ENCODE results near the gene PPP1R11.

Gene PPP1R11

GRCh38 chr6:30093951-30094661, 27.1 kb downstream of the PPP1R11 start:
- Histone ChIP-seq H3K36me3 (ENCODE audit: control insufficient read depth, insufficient read depth, low read length) (no peaks in the 10 kb centered on the region), H3K27me3 (replicated peaks; ENCODE audit: control insufficient read depth, insufficient read depth, low read length, poor library complexity, severe bottlenecking) (peaks cover 11% of the 10 kb centered on the region), H3K4me3 (ENCODE audit: insufficient read depth, low read depth, low read length, poor library complexity, severe bottlenecking) (no peak overlapping the region), H3K4me1 (ENCODE audit: control insufficient read depth, insufficient read depth, low read length, poor library complexity, severe bottlenecking) (no peaks in the 10 kb centered on the region), H3K27ac (ENCODE audit: insufficient read depth, low read length, poor library complexity, severe bottlenecking) (no peak overlapping the region), H3K9me3 (ENCODE audit: control insufficient read depth, low read length) (no peaks in the 10 kb centered on the region)
- no peak for DNase-seq

- Histone ChIP-seq H3K9me3 (ENCODE audit: control insufficient read depth, low read length) (no peaks in the 10 kb centered on the region), H3K4me1 (ENCODE audit: control insufficient read depth, insufficient read depth, low read length, poor library complexity, severe bottlenecking) (peaks cover 17% of the 10 kb centered on the region), H3K36me3 (ENCODE audit: control insufficient read depth, insufficient read depth, low read length) (no peaks in the 10 kb centered on the region), H3K27ac (ENCODE audit: insufficient read depth, low read length, poor library complexity, severe bottlenecking) (no peak overlapping the region), H3K4me3 (ENCODE audit: insufficient read depth, low read depth, low read length, poor library complexity, severe bottlenecking) (no peak overlapping the region), H3K27me3 (replicated peaks; ENCODE audit: control insufficient read depth, insufficient read depth, low read length, poor library complexity, severe bottlenecking) (peaks cover 20% of the 10 kb centered on the region)
- DNase-seq = no peak
These were observed 29.8 kb downstream of the PPP1R11 start for GRCh38 chr6:30096829-30097228.

- Histone ChIP-seq H3K9me3 (ENCODE audit: control insufficient read depth, low read length) (no peaks in the 10 kb centered on the region), H3K27ac (ENCODE audit: insufficient read depth, low read length, poor library complexity, severe bottlenecking) (no peak overlapping the region), H3K27me3 (replicated peaks; ENCODE audit: control insufficient read depth, insufficient read depth, low read length, poor library complexity, severe bottlenecking) (peaks cover 14% of the 10 kb centered on the region), H3K36me3 (ENCODE audit: control insufficient read depth, insufficient read depth, low read length) (no peaks in the 10 kb centered on the region), H3K4me3 (ENCODE audit: insufficient read depth, low read depth, low read length, poor library complexity, severe bottlenecking) (no peak overlapping the region), H3K4me1 (ENCODE audit: control insufficient read depth, insufficient read depth, low read length, poor library complexity, severe bottlenecking) (peaks cover 29% of the 10 kb centered on the region)
- DNase-seq = no peak
These were observed 31.1 kb downstream of the PPP1R11 start for GRCh38 chr6:30097902-30098768.

GRCh38 chr6:30100154-30100553, 33.2 kb downstream of the PPP1R11 start:
- no peaks in the 10 kb centered on the region for H3K9me3 ChIP-seq (ENCODE audit: control insufficient read depth, low read length)
- H3K36me3 ChIP-seq (ENCODE audit: control insufficient read depth, insufficient read depth, low read length) = no peaks in the 10 kb centered on the region
- DNase-seq = no peak
- peaks cover 10% of the 10 kb centered on the region for H3K27me3 ChIP-seq (replicated peaks; ENCODE audit: control insufficient read depth, insufficient read depth, low read length, poor library complexity, severe bottlenecking)
- no peak overlapping the region for H3K27ac ChIP-seq (ENCODE audit: insufficient read depth, low read length, poor library complexity, severe bottlenecking)
- H3K4me3 ChIP-seq (ENCODE audit: insufficient read depth, low read depth, low read length, poor library complexity, severe bottlenecking) = no peak overlapping the region
- peaks cover 35% of the 10 kb centered on the region for H3K4me1 ChIP-seq (ENCODE audit: control insufficient read depth, insufficient read depth, low read length, poor library complexity, severe bottlenecking)

GRCh38 chr6:30100585-30101443, 33.8 kb downstream of the PPP1R11 start:
- H3K27me3 ChIP-seq (replicated peaks; ENCODE audit: control insufficient read depth, insufficient read depth, low read length, poor library complexity, severe bottlenecking) = peaks cover 10% of the 10 kb centered on the region

GRCh38 chr6:30101444-30102413, 34.7 kb downstream of the PPP1R11 start:
- peak overlapping the region; percentile 46 for H3K4me3 ChIP-seq (ENCODE audit: insufficient read depth, low read depth, low read length, poor library complexity, severe bottlenecking)
- no peak overlapping the region for H3K27ac ChIP-seq (ENCODE audit: insufficient read depth, low read length, poor library complexity, severe bottlenecking)
- no peaks in the 10 kb centered on the region for H3K36me3 ChIP-seq (ENCODE audit: control insufficient read depth, insufficient read depth, low read length)
- H3K27me3 ChIP-seq (replicated peaks; ENCODE audit: control insufficient read depth, insufficient read depth, low read length, poor library complexity, severe bottlenecking) = peaks cover 10% of the 10 kb centered on the region
- peaks cover 35% of the 10 kb centered on the region for H3K4me1 ChIP-seq (ENCODE audit: control insufficient read depth, insufficient read depth, low read length, poor library complexity, severe bottlenecking)
- peak; percentile 46 to 69 (median 56) for DNase-seq
- no peaks in the 10 kb centered on the region for H3K9me3 ChIP-seq (ENCODE audit: control insufficient read depth, low read length)

More at GRCh38 chr6:30100585-30101443, 33.8 kb downstream of the PPP1R11 start:
- H3K9me3 ChIP-seq (ENCODE audit: control insufficient read depth, low read length) = no peaks in the 10 kb centered on the region
- H3K36me3 ChIP-seq (ENCODE audit: control insufficient read depth, insufficient read depth, low read length) = no peaks in the 10 kb centered on the region
- peak overlapping the region; percentile 46 for H3K4me3 ChIP-seq (ENCODE audit: insufficient read depth, low read depth, low read length, poor library complexity, severe bottlenecking)
- H3K4me1 ChIP-seq (ENCODE audit: control insufficient read depth, insufficient read depth, low read length, poor library complexity, severe bottlenecking) = peaks cover 35% of the 10 kb centered on the region
- DNase-seq = no peak
- no peak overlapping the region for H3K27ac ChIP-seq (ENCODE audit: insufficient read depth, low read length, poor library complexity, severe bottlenecking)

GRCh38 chr6:30102414-30102969, 35.5 kb downstream of the PPP1R11 start:
- Histone ChIP-seq H3K27ac (ENCODE audit: insufficient read depth, low read length, poor library complexity, severe bottlenecking) (no peak overlapping the region), H3K9me3 (ENCODE audit: control insufficient read depth, low read length) (no peaks in the 10 kb centered on the region), H3K27me3 (replicated peaks; ENCODE audit: control insufficient read depth, insufficient read depth, low read length, poor library complexity, severe bottlenecking) (peaks cover 10% of the 10 kb centered on the region), H3K4me1 (ENCODE audit: control insufficient read depth, insufficient read depth, low read length, poor library complexity, severe bottlenecking) (peaks cover 35% of the 10 kb centered on the region), H3K36me3 (ENCODE audit: control insufficient read depth, insufficient read depth, low read length) (no peaks in the 10 kb centered on the region), H3K4me3 (ENCODE audit: insufficient read depth, low read depth, low read length, poor library complexity, severe bottlenecking) (peak overlapping the region; percentile 46)
- DNase-seq = no peak

GRCh38 chr6:30102970-30103871, 36.2 kb downstream of the PPP1R11 start:
- Histone ChIP-seq H3K4me3 (ENCODE audit: insufficient read depth, low read depth, low read length, poor library complexity, severe bottlenecking) (peak overlapping the region; percentile 57), H3K27me3 (replicated peaks; ENCODE audit: control insufficient read depth, insufficient read depth, low read length, poor library complexity, severe bottlenecking) (peaks cover 10% of the 10 kb centered on the region), H3K4me1 (ENCODE audit: control insufficient read depth, insufficient read depth, low read length, poor library complexity, severe bottlenecking) (peaks cover 35% of the 10 kb centered on the region), H3K9me3 (ENCODE audit: control insufficient read depth, low read length) (no peaks in the 10 kb centered on the region), H3K36me3 (ENCODE audit: control insufficient read depth, insufficient read depth, low read length) (no peaks in the 10 kb centered on the region), H3K27ac (ENCODE audit: insufficient read depth, low read length, poor library complexity, severe bottlenecking) (no peak overlapping the region)
- DNase-seq = peak; percentile 64 to 76 (median 68)

Measured in effector memory CD4-positive, alpha-beta T cell (primary cell).